Right atrium auricular region (tissue), 2 donors: ENCODE data around the gene PRTN3. TPM values are rescaled to one million over a fixed set of nuclear protein-coding genes. Genes with fewer than 3 reads are reported as not detected.

Source experiments
- DNase-seq: peaks from one replicate; pipeline ENCODE4 v3.0.0-alpha.2; 2019; ENCODE audit warnings: low spot score
- H3K27ac ChIP-seq, 2 donors: fragments of 200-600 bp; sonication (generic); 1 replicate in 1 of 2; 2 replicates in 1 of 2; pipeline ENCODE4 v1.5.1; 2016 to 2019
- H3K27me3 ChIP-seq, 2 donors: fragments of 200-600 bp; sonication (generic); one replicate each; pipeline versions ENCODE4 v1.5.1 to v1.6.0; 2017 to 2019
- H3K36me3 ChIP-seq: fragments of 200-600 bp; sonication (generic); one replicate; pipeline ENCODE4 v1.5.1; 2016
- H3K4me1 ChIP-seq, 2 donors: fragments of 200-600 bp; sonication (generic); one replicate each; pipeline versions ENCODE4 v1.5.1 to v1.6.0; 2017 to 2019
- H3K4me3 ChIP-seq, 2 donors: fragments of 200-600 bp; sonication (generic); 1 replicate in 1 of 2; 2 replicates in 1 of 2; pipeline ENCODE4 v1.5.1; 2017 to 2019; ENCODE audit warnings: mild to moderate bottlenecking in 1 of 2, moderate library complexity in 1 of 2
- H3K9me3 ChIP-seq, 2 donors: fragments of 200-600 bp; sonication (generic); one replicate each; pipeline ENCODE4 v1.5.1; 2019
- CTCF ChIP-seq, 2 donors: fragments of 200-600 bp; sonication (generic); IDR thresholded peaks; one replicate each; pipeline ENCODE4 v1.5.1; 2019; ENCODE audit warnings: antibody characterized with exemption in 2 of 2
- total RNA-seq, 2 donors: library from RNA; depleted of rRNA; stranded (reverse); fragments of >200 nt; gene quantifications; one replicate each; pipeline ENCODE4 v1.1.0, GENCODE V29; 2016

The PRTN3 gene
- total RNA-seq, 2 donors from 2014 or later = not detected

GRCh38 chr19:827314-827709, 13.5 kb upstream of the PRTN3 start:
- no peaks in the 10 kb centered on the region for H3K9me3 ChIP-seq
- no peak for TF ChIP-seq CTCF (IDR thresholded peaks at IDR 0.05)
- no peak overlapping the region for H3K27ac ChIP-seq
- peaks cover 0 to 5% of the 10 kb centered on the region in 2 donors for H3K4me1 ChIP-seq
- H3K36me3 ChIP-seq = no peaks in the 10 kb centered on the region
- H3K27me3 ChIP-seq = peaks cover 0 to 5% of the 10 kb centered on the region in 2 donors
- DNase-seq = no peak
- no peak overlapping the region for H3K4me3 ChIP-seq

GRCh38 chr19:827710-828321, 13.0 kb upstream of the PRTN3 start, which contains the start of gene AZU1:
TSS of gene AZU1 (plus strand) at chr19:827837. CDS start at chr19:827847, 10 bp downstream.
- no peak for DNase-seq
- Histone ChIP-seq H3K4me1 (no peaks in the 10 kb centered on the region), H3K36me3 (no peaks in the 10 kb centered on the region), H3K27me3 (no peaks in the 10 kb centered on the region), H3K9me3 (no peaks in the 10 kb centered on the region), H3K4me3 (no peak within 1 kb of the TSS), H3K27ac (no peak within 1 kb of the TSS)
- TF ChIP-seq CTCF (IDR thresholded peaks at IDR 0.05) = no peak

- Histone ChIP-seq H3K27me3 (no peaks in the 10 kb centered on the region), H3K36me3 (no peaks in the 10 kb centered on the region), H3K4me1 (no peaks in the 10 kb centered on the region), H3K9me3 (no peaks in the 10 kb centered on the region), H3K27ac (no peak overlapping the region), H3K4me3 (no peak overlapping the region)
- no peak for DNase-seq
- no peak for TF ChIP-seq CTCF (IDR thresholded peaks at IDR 0.05)
Observed at GRCh38 chr19:829129-829758, 11.6 kb upstream of the PRTN3 start.

- Histone ChIP-seq H3K27ac (no peak overlapping the region), H3K36me3 (no peaks in the 10 kb centered on the region), H3K4me1 (no peaks in the 10 kb centered on the region), H3K27me3 (no peaks in the 10 kb centered on the region), H3K4me3 (no peak overlapping the region), H3K9me3 (no peaks in the 10 kb centered on the region)
- TF ChIP-seq CTCF (IDR thresholded peaks at IDR 0.05) = no peak
- DNase-seq = no peak
Observed at GRCh38 chr19:831407-832369, 9.1 kb upstream of the PRTN3 start.

- H3K27me3 ChIP-seq = no peaks in the 10 kb centered on the region
- TF ChIP-seq CTCF (IDR thresholded peaks at IDR 0.05) = no peak
- no peaks in the 10 kb centered on the region for H3K4me1 ChIP-seq
- no peaks in the 10 kb centered on the region for H3K9me3 ChIP-seq
- H3K4me3 ChIP-seq = no peak overlapping the region
- no peak for DNase-seq
- no peaks in the 10 kb centered on the region for H3K36me3 ChIP-seq
- no peak overlapping the region for H3K27ac ChIP-seq
Observed at GRCh38 chr19:834216-834615, 6.6 kb upstream of the PRTN3 start.
